ENCODE data around the gene RIN2.

The RIN2 gene

GRCh38 chr20:19758133-19758500 lies at the start of gene RIN2:
Gene RIN2, plus strand, starts transcription at chr20:19758258. Its CDS starts 131,344 bp downstream, at chr20:19889602.
- no peak for DNase-seq

GRCh38 chr20:19709635-19710335 lies 48.3 kb upstream of the RIN2 start:
- no peak for DNase-seq

- DNase-seq: no peak
Observed at GRCh38 chr20:19710336-19711120, 47.5 kb upstream of the RIN2 start.

GRCh38 chr20:19711126-19711525 lies 46.9 kb upstream of the RIN2 start:
- no peak for DNase-seq

- no peak for DNase-seq
Observed at GRCh38 chr20:19712721-19713260, 45.3 kb upstream of the RIN2 start.

GRCh38 chr20:19713822-19714578 lies 44.1 kb upstream of the RIN2 start:
- no peak for DNase-seq

GRCh38 chr20:19714579-19714840 lies 43.5 kb upstream of the RIN2 start:
- no peak for DNase-seq

GRCh38 chr20:19715986-19716385 lies 42.1 kb upstream of the RIN2 start:
- DNase-seq: no peak

GRCh38 chr20:19718880-19719279 lies 39.2 kb upstream of the RIN2 start:
- no peak for DNase-seq

- DNase-seq: no peak
Observed at GRCh38 chr20:19720991-19721390, 37.1 kb upstream of the RIN2 start.

GRCh38 chr20:19723051-19723450 lies 35.0 kb upstream of the RIN2 start:
- no peak for DNase-seq

- no peak for DNase-seq
Observed at GRCh38 chr20:19723813-19724430, 34.1 kb upstream of the RIN2 start.

- no peak for DNase-seq
Observed at GRCh38 chr20:19725373-19725772, 32.7 kb upstream of the RIN2 start.

- no peak for DNase-seq
Observed at GRCh38 chr20:19725814-19726525, 32.1 kb upstream of the RIN2 start.

- DNase-seq: no peak
Observed at GRCh38 chr20:19727251-19727847, 30.7 kb upstream of the RIN2 start.

- peak; percentile 38 for DNase-seq
Observed at GRCh38 chr20:19729672-19730071, 28.4 kb upstream of the RIN2 start.

GRCh38 chr20:19730706-19731105 lies 27.4 kb upstream of the RIN2 start:
- peak; percentile 19 for DNase-seq

- peak; percentile 18 for DNase-seq
Observed at GRCh38 chr20:19734811-19735210, 23.2 kb upstream of the RIN2 start.

GRCh38 chr20:19735446-19735845 lies 22.6 kb upstream of the RIN2 start:
- DNase-seq: peak; percentile 87

GRCh38 chr20:19737025-19737424 lies 21.0 kb upstream of the RIN2 start:
- DNase-seq: peak; percentile 25

- no peak for DNase-seq
Observed at GRCh38 chr20:19738951-19739350, 19.1 kb upstream of the RIN2 start.

- DNase-seq: no peak
Observed at GRCh38 chr20:19739351-19739750, 18.7 kb upstream of the RIN2 start.

Data from islet precursor cell (in vitro differentiated cells).